SK-N-MC (cell line): Measurements from ENCODE around the gene DUSP28.
"Not testable (repeated sequence)": the region's sequence is repeated elsewhere in the genome, so short reads cannot be mapped to it uniquely, and the experiment has no call there.

Source experiments
- DNase-seq: peaks from one replicate; pipeline ENCODE4 v3.0.0-alpha.2; 2011; ENCODE audit warnings: low read depth, low spot score
- H3K27ac ChIP-seq: fragments of 200-600 bp; sonication (generic); 2 replicates; pipeline ENCODE4 v1.5.1; 2016; ENCODE audit warnings: mixed run types
- H3K36me3 ChIP-seq: fragments of 200-600 bp; sonication (generic); 2 replicates; pipeline ENCODE4 v1.6.1; 2017; ENCODE audit warnings: antibody characterized with exemption, low read length, mixed read lengths; ENCODE audit not compliant: insufficient read depth
- H3K4me3 ChIP-seq: fragments of 200-600 bp; sonication (generic); 2 replicates; pipeline ENCODE4 v1.5.1; 2016
- H3K9ac ChIP-seq: fragments of 200-600 bp; sonication (generic); 2 replicates; pipeline ENCODE4 v1.8.0; 2017; ENCODE audit warnings: mixed run types, mixed read lengths; ENCODE audit not compliant: insufficient read length
- H3K9me3 ChIP-seq: fragments of 200-600 bp; sonication (generic); 2 replicates; pipeline ENCODE4 v1.6.1; 2017; ENCODE audit warnings: low read depth, mild to moderate bottlenecking, antibody characterized with exemption, low read length, moderate library complexity, mixed read lengths
- EZH2 ChIP-seq: fragments of 200-600 bp; sonication (generic); IDR thresholded peaks from one replicate; pipeline ENCODE4 v1.6.1; 2017; ENCODE audit warnings: antibody characterized with exemption
- FOXP2 ChIP-seq: optimal IDR thresholded peaks from 2 replicates; pipeline ENCODE3; 2011; ENCODE audit warnings: mild to moderate bottlenecking, moderate library complexity; ENCODE audit not compliant: insufficient read depth; ENCODE audit errors: extremely low read length, control extremely low read depth
- POLR2AphosphoS5 ChIP-seq: IDR thresholded peaks from 2 replicates; pipeline ENCODE4 v1.6.1; 2012; ENCODE audit warnings: mild to moderate bottlenecking, low read depth, low read length, borderline replicate concordance

The DUSP28 gene

DNA sequence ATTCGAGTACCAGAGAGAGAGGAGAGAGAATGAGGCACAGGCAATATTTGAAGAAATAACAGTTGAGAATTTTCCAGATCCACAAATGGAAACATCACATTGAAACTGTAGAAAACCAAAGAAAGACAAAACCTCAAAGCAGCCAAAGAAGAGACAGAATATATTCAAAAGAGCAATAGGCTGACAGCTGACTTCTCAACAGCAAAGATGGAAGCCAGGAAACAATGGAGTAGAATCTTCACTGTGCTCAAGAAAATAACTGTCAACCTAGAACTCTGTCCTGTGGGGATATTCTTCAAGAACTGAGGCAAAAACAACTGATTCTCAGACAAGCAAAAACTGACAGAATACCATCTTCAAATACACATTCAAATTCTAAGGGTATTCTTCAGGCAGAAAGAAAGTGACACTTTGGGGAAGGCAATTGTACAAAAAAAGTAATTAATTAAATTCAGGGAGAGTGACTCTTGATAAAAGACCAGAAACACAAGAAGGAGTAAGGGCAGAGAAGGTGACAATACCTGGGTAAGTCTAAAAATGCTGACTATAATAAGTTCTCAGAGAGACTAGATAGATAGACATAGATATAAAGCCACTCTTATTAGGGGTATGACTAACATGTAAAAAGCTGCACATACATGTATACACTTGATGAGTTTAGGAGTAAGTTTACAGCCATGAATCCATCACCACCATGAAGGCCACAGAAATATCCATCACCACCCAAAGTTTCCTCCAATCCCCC is 28.0 kb upstream of the DUSP28 start:
- H3K4me3 ChIP-seq = no peak overlapping the region
- H3K9ac ChIP-seq = no peak overlapping the region
- H3K36me3 ChIP-seq = peaks cover 13% of the 10 kb centered on the region
- no peak for TF ChIP-seq EZH2
- TF ChIP-seq FOXP2 = no peak
- no peak for TF ChIP-seq POLR2AphosphoS5
- no peak overlapping the region for H3K27ac ChIP-seq
- H3K9me3 ChIP-seq = peaks cover 12% of the 10 kb centered on the region; the same call in 1 of the 2 replicates
- no peak for DNase-seq

DNA sequence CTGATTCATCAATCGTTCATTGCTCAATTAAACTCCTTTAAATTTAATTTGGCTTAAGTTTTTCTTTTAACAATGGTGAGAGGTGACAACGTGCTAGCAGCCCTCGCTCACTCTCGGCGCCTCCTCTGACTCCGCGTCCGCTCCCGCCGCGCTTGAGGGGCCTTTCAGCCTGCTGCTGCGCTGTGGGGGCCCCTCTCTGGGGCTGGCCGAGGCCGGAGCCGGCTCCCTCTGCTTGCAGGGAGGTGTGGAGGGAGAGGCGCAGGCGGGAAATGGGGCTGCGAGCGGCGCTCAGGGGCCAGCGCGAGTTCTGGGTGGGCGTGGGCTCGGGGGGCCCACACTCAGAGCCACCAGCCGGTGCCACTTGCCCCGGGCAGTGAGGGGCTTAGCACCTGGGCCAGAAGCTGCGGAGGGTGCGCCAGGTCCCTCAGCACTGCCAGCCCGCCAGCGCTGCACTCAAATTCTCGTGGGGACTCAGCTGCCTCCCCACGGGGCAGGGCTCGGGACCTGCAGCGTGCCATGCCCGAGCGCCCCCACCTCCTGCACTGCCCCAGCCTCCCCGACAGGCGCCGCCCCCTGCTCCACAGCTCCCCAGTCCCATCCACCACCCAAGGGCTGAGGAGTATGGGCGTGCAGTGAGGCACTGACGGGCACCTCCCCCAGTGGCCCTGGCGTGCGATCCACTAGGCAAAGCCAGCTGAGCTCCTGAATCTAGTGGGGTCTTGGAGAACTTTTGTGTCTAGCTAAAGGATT is 22.0 kb upstream of the DUSP28 start:
- Histone ChIP-seq H3K4me3 (no peak overlapping the region), H3K9ac (no peak overlapping the region), H3K9me3 (no peaks in the 10 kb centered on the region), H3K27ac (no peak overlapping the region), H3K36me3 (peaks cover 21% of the 10 kb centered on the region)
- no peak for TF ChIP-seq FOXP2
- TF ChIP-seq EZH2 = no peak
- TF ChIP-seq POLR2AphosphoS5 = no peak
- DNase-seq = no peak

DNA sequence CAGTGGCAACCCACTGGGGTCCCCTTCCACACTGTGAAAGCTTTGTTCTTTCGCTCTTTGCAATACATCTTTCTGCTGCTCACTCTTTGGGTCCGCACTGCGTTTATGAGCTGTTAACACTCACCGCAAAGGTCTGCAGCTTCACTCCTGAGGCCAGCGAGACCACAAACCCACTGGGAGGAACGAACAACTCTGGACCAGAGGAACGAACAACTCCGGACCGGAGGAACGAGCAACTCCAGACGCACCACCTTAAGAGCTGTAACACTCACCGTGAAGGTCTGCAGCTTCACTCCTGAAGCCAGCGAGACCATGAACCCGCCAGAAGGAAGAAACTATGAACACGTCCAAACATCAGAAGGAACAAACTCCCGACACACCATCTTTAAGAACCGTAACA is 21.1 kb upstream of the DUSP28 start:
- not testable (repeated sequence) for H3K4me3 ChIP-seq, DNase-seq, H3K27ac ChIP-seq, H3K9me3 ChIP-seq, H3K9ac ChIP-seq
- H3K36me3 ChIP-seq = peaks cover 21% of the 10 kb centered on the region

DNA sequence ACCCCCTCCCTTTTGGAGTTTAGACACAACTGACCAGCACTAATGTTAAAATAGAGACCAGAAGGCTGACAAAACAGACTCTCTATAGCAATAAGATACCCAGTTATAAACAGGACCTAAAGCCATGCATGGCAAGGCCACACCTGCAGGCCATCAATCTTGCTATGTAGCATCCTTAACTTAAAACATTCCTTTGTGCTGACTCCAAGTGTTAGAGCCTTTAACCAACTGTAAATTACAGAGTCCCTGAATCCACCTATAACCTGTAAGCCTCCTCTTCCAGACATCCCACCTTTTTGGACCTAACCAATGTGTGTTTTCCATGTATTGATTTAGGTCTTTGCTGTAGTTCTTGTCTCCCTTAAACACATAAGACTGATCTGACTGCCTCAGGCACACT is 20.3 kb upstream of the DUSP28 start:
- DNase-seq = no peak
- no peak overlapping the region for H3K9ac ChIP-seq
- H3K4me3 ChIP-seq = no peak overlapping the region
- peaks cover 21% of the 10 kb centered on the region for H3K36me3 ChIP-seq
- H3K27ac ChIP-seq = no peak overlapping the region
- no peaks in the 10 kb centered on the region for H3K9me3 ChIP-seq
- TF ChIP-seq FOXP2 (no peak), POLR2AphosphoS5 (no peak), EZH2 (no peak)

DNA sequence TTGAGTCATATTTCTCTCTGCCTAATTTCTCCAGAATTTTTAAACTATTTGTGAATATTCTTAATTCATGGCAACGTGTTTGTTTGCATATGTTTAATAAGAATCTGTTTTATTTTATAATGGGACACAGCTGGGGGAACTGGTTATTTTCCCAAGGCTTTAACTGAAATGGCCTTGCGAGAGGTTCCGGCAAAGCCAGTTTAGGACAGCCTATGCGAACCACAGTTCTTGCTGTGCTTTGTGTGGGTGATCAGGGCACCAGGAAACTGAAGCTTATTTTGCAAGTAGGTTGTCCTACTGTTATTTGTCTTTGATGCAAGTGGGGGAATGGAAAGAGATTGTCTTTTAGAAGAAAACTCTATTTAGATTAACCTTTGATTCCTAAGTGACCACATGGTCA is 8.9 kb upstream of the DUSP28 start:
- Histone ChIP-seq H3K9me3 (no peaks in the 10 kb centered on the region), H3K9ac (no peak overlapping the region), H3K4me3 (no peak overlapping the region), H3K27ac (no peak overlapping the region), H3K36me3 (peaks cover 20% of the 10 kb centered on the region)
- TF ChIP-seq FOXP2 = no peak
- no peak for TF ChIP-seq EZH2
- no peak for TF ChIP-seq POLR2AphosphoS5
- no peak for DNase-seq

DNA sequence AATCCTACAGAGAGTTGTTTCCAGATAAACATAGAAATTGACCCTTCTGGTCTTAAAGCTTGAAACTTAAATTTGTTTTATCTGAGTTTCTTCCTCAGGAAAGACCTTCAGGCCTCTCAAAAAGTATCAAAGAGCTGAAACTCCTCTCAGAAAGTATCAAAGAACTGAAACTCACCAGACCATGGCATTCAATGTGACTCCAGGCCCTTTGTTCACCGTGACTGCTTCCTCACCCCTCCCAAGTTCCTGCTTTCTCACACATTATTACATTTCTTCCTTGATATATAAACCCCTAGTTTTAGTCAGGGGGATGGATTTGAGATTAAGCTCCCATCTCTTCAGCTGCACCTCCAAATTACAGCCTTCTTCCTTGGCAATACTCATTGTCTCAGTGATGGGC is 8.3 kb upstream of the DUSP28 start:
- no peaks in the 10 kb centered on the region for H3K9me3 ChIP-seq
- H3K27ac ChIP-seq = no peak overlapping the region
- no peak overlapping the region for H3K4me3 ChIP-seq
- no peak overlapping the region for H3K9ac ChIP-seq
- TF ChIP-seq FOXP2 = no peak
- no peak for TF ChIP-seq EZH2
- no peak for TF ChIP-seq POLR2AphosphoS5
- H3K36me3 ChIP-seq = peaks cover 20% of the 10 kb centered on the region
- no peak for DNase-seq

DNA sequence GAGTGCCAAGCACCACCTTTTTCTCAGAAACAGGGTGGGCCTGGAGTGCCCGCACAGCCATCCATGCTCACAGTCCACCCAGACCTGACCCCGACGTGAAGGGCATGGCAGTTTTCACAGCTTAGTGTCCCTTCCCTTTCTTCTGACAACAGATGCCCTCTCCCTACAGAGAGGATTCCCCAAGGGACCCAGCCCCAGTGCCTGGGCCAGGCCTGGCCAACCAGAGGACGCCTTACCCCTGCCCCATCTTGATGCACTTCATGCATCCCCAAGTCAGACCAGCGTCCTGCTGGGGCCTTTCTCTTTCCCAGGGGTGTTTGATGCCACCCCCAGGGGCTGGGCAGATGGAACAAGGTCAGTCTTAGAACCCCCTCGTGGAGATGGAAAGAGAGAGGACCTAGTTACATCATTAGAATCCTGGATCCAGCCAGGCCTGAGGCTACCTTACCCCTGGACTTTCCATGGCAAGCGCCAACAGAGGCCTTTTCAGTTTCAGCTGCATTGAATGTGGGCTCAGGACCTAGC is 6.1 kb upstream of the DUSP28 start:
- Histone ChIP-seq H3K9ac (no peak overlapping the region), H3K9me3 (no peaks in the 10 kb centered on the region), H3K4me3 (no peak overlapping the region), H3K36me3 (peaks cover 20% of the 10 kb centered on the region), H3K27ac (no peak overlapping the region)
- TF ChIP-seq POLR2AphosphoS5 (no peak), EZH2 (no peak), FOXP2 (no peak)
- no peak for DNase-seq

DNA sequence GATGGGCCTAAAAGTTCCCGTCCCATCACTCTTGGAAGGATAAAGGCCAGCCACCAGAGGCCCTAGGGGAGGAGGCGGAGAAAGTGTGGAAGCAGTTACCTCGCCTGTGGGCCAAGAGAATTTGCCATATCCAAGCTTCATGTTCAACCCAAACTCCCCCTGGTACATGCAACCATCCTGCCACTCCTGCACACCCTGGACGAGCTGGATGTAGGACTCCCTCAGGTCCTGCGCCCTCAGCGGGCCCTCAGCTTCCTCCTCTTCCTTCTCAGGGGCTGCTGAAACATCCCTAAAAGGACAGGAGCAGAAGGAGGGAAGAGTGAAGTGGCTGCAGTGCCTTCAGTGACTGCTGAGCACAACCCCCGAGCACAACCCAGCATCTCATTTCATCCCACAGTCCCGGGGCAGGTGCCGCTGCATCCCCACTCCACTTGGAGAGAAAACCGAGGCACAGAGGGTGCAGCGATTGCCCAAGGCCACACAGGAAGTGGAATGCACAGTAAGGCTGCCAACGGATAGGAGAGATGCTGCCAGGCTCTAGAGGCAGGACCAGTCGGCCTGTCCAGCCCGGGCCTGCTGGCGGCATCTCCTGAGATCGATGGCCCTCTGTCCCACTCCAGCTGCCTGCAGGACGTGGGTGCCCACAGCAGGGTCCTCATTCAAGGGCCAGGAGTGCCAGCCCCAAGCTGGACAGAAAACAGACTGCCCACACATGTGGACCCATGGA is 5.2 kb upstream of the DUSP28 start:
- no peaks in the 10 kb centered on the region for H3K9me3 ChIP-seq
- no peak overlapping the region for H3K27ac ChIP-seq
- peaks cover 24% of the 10 kb centered on the region for H3K36me3 ChIP-seq
- no peak overlapping the region for H3K4me3 ChIP-seq
- DNase-seq = no peak
- TF ChIP-seq POLR2AphosphoS5 (no peak), FOXP2 (no peak), EZH2 (no peak)
- no peak overlapping the region for H3K9ac ChIP-seq
